GM12892 (cell line): Measurements from ENCODE around the gene ACTRT3.

ENCODE experiments used
- POLR2A ChIP-seq: IDR thresholded peaks from 2 replicates; pipeline ENCODE4 v1.6.1; 2011; ENCODE audit warnings: low read depth, low read length, control low read depth
- POLR2AphosphoS5 ChIP-seq: IDR thresholded peaks from 2 replicates; pipeline ENCODE4 v1.6.1; 2011; ENCODE audit warnings: low read depth, low read length, control low read depth

- TF ChIP-seq POLR2A, result no peak
- TF ChIP-seq POLR2AphosphoS5, result no peak
Measured at GRCh38 chr3:169781209-169781855, 12.0 kb upstream of the ACTRT3 start.
